Naive B cell (primary cell): ENCODE measurements around the gene FERMT1. TPM values are rescaled to one million over a fixed set of nuclear protein-coding genes. Genes with fewer than 3 reads are reported as not detected.
"Not testable (repeated sequence)": the region's sequence is repeated elsewhere in the genome, so short reads cannot be mapped to it uniquely, and the experiment has no call there.

Experiments used
- ATAC-seq, 2 donors: fragments of 150-1000 bp; cut with Tn5 transposase; 2 replicates each; pipeline ENCODE4 v1.10.0; 2021; ENCODE audit warnings: low read depth in 2 of 2, mild to moderate bottlenecking in 2 of 2, moderate library complexity in 2 of 2
- DNase-seq: peaks from one replicate; pipeline ENCODE4 v3.0.0; 2022
- H3K27ac Mint-ChIP-seq, 6 donors: one replicate each; pipeline ENCODE4 v1.8.0; 2020 to 2022; ENCODE audit warnings: mild to moderate bottlenecking in 6 of 6, mixed read lengths in 6 of 6, moderate library complexity in 5 of 6, inconsistent platforms in 2 of 6
- H3K27me3 Mint-ChIP-seq, 3 donors: one replicate each; pipeline ENCODE4 v1.8.0; 2021 to 2022; ENCODE audit warnings: mixed read lengths in 3 of 3, mild to moderate bottlenecking in 1 of 3
- H3K36me3 Mint-ChIP-seq, 2 donors: one replicate each; pipeline ENCODE4 v1.8.0; 2020 to 2022; ENCODE audit warnings: mixed read lengths in 2 of 2, inconsistent platforms in 1 of 2, mild to moderate bottlenecking in 1 of 2
- H3K4me1 Mint-ChIP-seq, 3 donors: one replicate each; pipeline ENCODE4 v1.8.0; 2020 to 2022; ENCODE audit warnings: mixed read lengths in 3 of 3, inconsistent platforms in 1 of 3, mild to moderate bottlenecking in 1 of 3, moderate library complexity in 1 of 3
- H3K4me3 Mint-ChIP-seq, 8 donors: one replicate each; pipeline ENCODE4 v1.8.0; 2020 to 2022; ENCODE audit warnings: mild to moderate bottlenecking in 8 of 8, mixed read lengths in 8 of 8, moderate library complexity in 8 of 8, inconsistent platforms in 2 of 8
- H3K9me3 Mint-ChIP-seq, 7 donors: one replicate each; pipeline ENCODE4 v1.8.0; 2020 to 2022; ENCODE audit warnings: mixed read lengths in 7 of 7, mild to moderate bottlenecking in 5 of 7, inconsistent platforms in 2 of 7, moderate library complexity in 1 of 7
- polyA plus RNA-seq, 6 donors: library from polyadenylated mRNA; unstranded; fragments of 300-500 nt; fragmentation: Illumina TruSeq; gene quantifications; one replicate each; pipeline ENCODE4 v1.2.3, GENCODE V29; 2021; ENCODE audit warnings: low read depth in 6 of 6

The FERMT1 gene
- polyA plus RNA-seq, 6 donors from 2014 or later = not detected

GRCh38 chr20:6055981-6056569 is 66.8 kb downstream of the FERMT1 start:
- DNase-seq (no peak), ATAC-seq (no peak)
- no peaks in the 10 kb centered on the region for H3K36me3 Mint-ChIP-seq
- peaks cover 0 to 6% (median 5%) of the 10 kb centered on the region in 3 donors for H3K4me1 Mint-ChIP-seq
- H3K9me3 Mint-ChIP-seq = peaks cover 0 to 2% (median 0%) of the 10 kb centered on the region in 7 donors
- H3K4me3 Mint-ChIP-seq = no peak overlapping the region
- no peak overlapping the region for H3K27ac Mint-ChIP-seq
- H3K27me3 Mint-ChIP-seq = peaks cover 19 to 58% (median 51%) of the 10 kb centered on the region in 3 donors

GRCh38 chr20:6055161-6055783 is 67.6 kb downstream of the FERMT1 start:
- Mint-ChIP-seq H3K27me3 (peaks cover 19 to 65% (median 59%) of the 10 kb centered on the region in 3 donors), H3K4me1 (peaks cover 0 to 6% (median 5%) of the 10 kb centered on the region in 3 donors)
- ATAC-seq = no peak

GRCh38 chr20:6054689-6055051 is 68.2 kb downstream of the FERMT1 start:
- H3K4me1 Mint-ChIP-seq, H3K36me3 Mint-ChIP-seq, H3K9me3 Mint-ChIP-seq, ATAC-seq, H3K4me3 Mint-ChIP-seq, DNase-seq: not testable (repeated sequence)
- Mint-ChIP-seq H3K27ac (peak overlapping the region in 1 of 6 donors; percentile 42), H3K27me3 (peaks cover 18 to 63% (median 62%) of the 10 kb centered on the region in 3 donors)

More at GRCh38 chr20:6055161-6055783, 67.6 kb downstream of the FERMT1 start:
- DNase-seq = no peak
- H3K9me3 Mint-ChIP-seq = no peaks in the 10 kb centered on the region
- H3K4me3 Mint-ChIP-seq = no peak overlapping the region
- peaks cover 0 to 6% of the 10 kb centered on the region in 2 donors for H3K36me3 Mint-ChIP-seq
- H3K27ac Mint-ChIP-seq = no peak overlapping the region

- ATAC-seq (no peak), DNase-seq (no peak)
- peaks cover 0 to 6% of the 10 kb centered on the region in 2 donors for H3K36me3 Mint-ChIP-seq
- peak within 1 kb of the TSS in 2 of 8 donors; percentile 0 to 33 for H3K4me3 Mint-ChIP-seq
- peaks cover 0 to 9% (median 6%) of the 10 kb centered on the region in 3 donors for H3K4me1 Mint-ChIP-seq
- H3K27me3 Mint-ChIP-seq = peaks cover 12 to 57% (median 55%) of the 10 kb centered on the region in 3 donors
- H3K9me3 Mint-ChIP-seq = no peaks in the 10 kb centered on the region
- H3K27ac Mint-ChIP-seq = peak within 1 kb of the TSS in 1 of 6 donors; percentile 42
These were observed 68.8 kb downstream of the FERMT1 start, which contains the start of gene LRRN4 for GRCh38 chr20:6053776-6054688. LRRN4 (minus strand) TSS chr20:6054060; CDS start chr20:6052799, 1,261 bp downstream.

GRCh38 chr20:6053064-6053775 is 69.6 kb downstream of the FERMT1 start:
- ATAC-seq = no peak
- Mint-ChIP-seq H3K27me3 (peaks cover 12 to 49% (median 47%) of the 10 kb centered on the region in 3 donors), H3K27ac (no peak overlapping the region), H3K4me1 (peaks cover 0 to 9% (median 6%) of the 10 kb centered on the region in 3 donors), H3K9me3 (no peaks in the 10 kb centered on the region), H3K4me3 (peak overlapping the region in 2 of 8 donors; percentile 0 to 33), H3K36me3 (peaks cover 0 to 6% of the 10 kb centered on the region in 2 donors)
- no peak for DNase-seq

GRCh38 chr20:6051505-6051904 is 71.3 kb downstream of the FERMT1 start:
- H3K9me3 Mint-ChIP-seq = no peaks in the 10 kb centered on the region

GRCh38 chr20:6048391-6048790 is 74.4 kb downstream of the FERMT1 start:
- no peaks in the 10 kb centered on the region for H3K9me3 Mint-ChIP-seq
- no peak overlapping the region for H3K27ac Mint-ChIP-seq
- peaks cover 0 to 6% of the 10 kb centered on the region in 2 donors for H3K36me3 Mint-ChIP-seq
- peaks cover 7 to 24% (median 20%) of the 10 kb centered on the region in 3 donors for H3K27me3 Mint-ChIP-seq
- DNase-seq (no peak), ATAC-seq (no peak)
- H3K4me3 Mint-ChIP-seq = no peak overlapping the region
- H3K4me1 Mint-ChIP-seq = peaks cover 0 to 9% (median 6%) of the 10 kb centered on the region in 3 donors

More at GRCh38 chr20:6051505-6051904, 71.3 kb downstream of the FERMT1 start:
- H3K4me1 Mint-ChIP-seq = peaks cover 0 to 9% (median 6%) of the 10 kb centered on the region in 3 donors
- DNase-seq = no peak
- peaks cover 12 to 40% (median 34%) of the 10 kb centered on the region in 3 donors for H3K27me3 Mint-ChIP-seq
- no peak overlapping the region for H3K4me3 Mint-ChIP-seq
- peaks cover 0 to 6% of the 10 kb centered on the region in 2 donors for H3K36me3 Mint-ChIP-seq
- ATAC-seq = no peak
- H3K27ac Mint-ChIP-seq = no peak overlapping the region

- no peak overlapping the region for H3K4me3 Mint-ChIP-seq
- no peak for DNase-seq
- ATAC-seq = no peak
- H3K36me3 Mint-ChIP-seq = peaks cover 0 to 6% of the 10 kb centered on the region in 2 donors
- H3K27me3 Mint-ChIP-seq = peaks cover 0 to 15% (median 9%) of the 10 kb centered on the region in 3 donors
- peaks cover 0 to 4% (median 0%) of the 10 kb centered on the region in 3 donors for H3K4me1 Mint-ChIP-seq
- H3K27ac Mint-ChIP-seq = peak overlapping the region in 1 of 6 donors; percentile 60
- H3K9me3 Mint-ChIP-seq = no peaks in the 10 kb centered on the region
These were observed 76.4 kb downstream of the FERMT1 start for GRCh38 chr20:6046432-6046831.

GRCh38 chr20:6045566-6045965 is 77.3 kb downstream of the FERMT1 start:
- H3K27ac Mint-ChIP-seq = no peak overlapping the region
- peaks cover 0 to 9% (median 4%) of the 10 kb centered on the region in 3 donors for H3K27me3 Mint-ChIP-seq
- DNase-seq = no peak
- peaks cover 0 to 4% (median 0%) of the 10 kb centered on the region in 3 donors for H3K4me1 Mint-ChIP-seq
- H3K4me3 Mint-ChIP-seq = no peak overlapping the region
- H3K9me3 Mint-ChIP-seq = peaks cover 0 to under 1% (median 0%) of the 10 kb centered on the region in 7 donors
- peaks cover 3 to 7% of the 10 kb centered on the region in 2 donors for H3K36me3 Mint-ChIP-seq
- ATAC-seq = no peak

- ATAC-seq = no peak
These were observed 78.7 kb downstream of the FERMT1 start for GRCh38 chr20:6044115-6044514.

GRCh38 chr20:6041808-6042265 is 81.0 kb downstream of the FERMT1 start:
- Mint-ChIP-seq H3K4me1 (no peaks in the 10 kb centered on the region), H3K27ac (peak overlapping the region in 1 of 6 donors; percentile 71), H3K27me3 (no peaks in the 10 kb centered on the region), H3K9me3 (peaks cover 0 to 2% (median 0%) of the 10 kb centered on the region in 7 donors), H3K4me3 (no peak overlapping the region), H3K36me3 (peaks cover 14 to 19% of the 10 kb centered on the region in 2 donors)
- ATAC-seq (no peak), DNase-seq (no peak)

More at GRCh38 chr20:6044115-6044514, 78.7 kb downstream of the FERMT1 start:
- DNase-seq = no peak
- no peak overlapping the region for H3K4me3 Mint-ChIP-seq
- no peaks in the 10 kb centered on the region for H3K4me1 Mint-ChIP-seq
- H3K27me3 Mint-ChIP-seq = no peaks in the 10 kb centered on the region
- peaks cover 0 to 2% (median 0%) of the 10 kb centered on the region in 7 donors for H3K9me3 Mint-ChIP-seq
- H3K27ac Mint-ChIP-seq = peak overlapping the region in 1 of 6 donors; percentile 22
- H3K36me3 Mint-ChIP-seq = peaks cover 14 to 15% of the 10 kb centered on the region in 2 donors

GRCh38 chr20:6040958-6041807 is 81.6 kb downstream of the FERMT1 start:
- H3K27ac Mint-ChIP-seq = peak overlapping the region in 1 of 6 donors; percentile 47
- no peak for ATAC-seq
- H3K27me3 Mint-ChIP-seq = no peaks in the 10 kb centered on the region
- DNase-seq = no peak
- peaks cover 0 to 2% (median 0%) of the 10 kb centered on the region in 7 donors for H3K9me3 Mint-ChIP-seq
- H3K36me3 Mint-ChIP-seq = peaks cover 14 to 19% of the 10 kb centered on the region in 2 donors
- no peaks in the 10 kb centered on the region for H3K4me1 Mint-ChIP-seq
- H3K4me3 Mint-ChIP-seq = no peak overlapping the region
